Inflammatory macrophage treated with lipopolysaccharide for 1 hour (primary cell): ENCODE measurements around the gene OSBPL6.
"Not testable (repeated sequence)": the region's sequence is repeated elsewhere in the genome, so short reads cannot be mapped to it uniquely, and the experiment has no call there.

ENCODE experiments used
- DNase-seq, 2 donors: peaks; one replicate each; pipeline ENCODE4 v3.0.0-alpha.2; 2020 to 2022

The OSBPL6 gene

DNA sequence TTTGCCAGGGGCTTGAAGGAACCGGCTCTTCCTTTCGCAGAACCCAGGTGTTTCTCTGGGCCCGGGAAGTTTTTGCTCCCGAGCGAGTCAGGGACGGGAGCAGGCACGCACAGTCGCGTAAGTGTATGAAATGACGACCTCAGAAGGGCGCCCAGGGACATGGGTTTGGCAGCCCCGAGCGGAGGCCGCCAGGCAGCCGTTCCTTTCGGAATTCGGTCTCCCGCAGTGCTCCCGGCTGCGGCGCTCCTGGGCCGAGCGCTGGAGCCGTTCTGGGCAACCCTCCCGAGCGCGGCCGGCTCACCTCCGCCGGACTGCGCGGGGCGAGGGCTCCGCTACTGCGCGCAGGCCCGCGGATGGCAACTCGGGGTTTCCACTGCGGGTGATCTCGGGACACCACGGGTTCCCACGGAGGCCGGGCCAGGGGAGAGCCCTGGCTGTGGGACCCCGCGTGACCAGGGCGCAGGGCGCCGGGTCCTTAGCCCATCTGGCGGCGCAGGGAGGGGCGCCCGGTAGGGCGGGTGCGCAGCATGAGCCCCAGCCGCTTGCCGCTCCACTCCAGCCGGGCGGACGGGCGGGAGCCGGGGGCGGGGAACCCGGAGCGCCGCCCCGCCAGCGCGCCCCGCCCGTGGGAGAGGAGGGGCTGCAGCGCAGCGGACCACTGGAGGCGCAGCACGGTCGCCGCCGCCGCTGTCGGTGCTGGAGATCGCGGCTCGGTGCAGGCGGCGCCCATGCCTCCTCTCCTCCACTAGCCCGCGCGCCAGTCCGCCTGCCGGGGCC is at the start of gene OSBPL6:
Gene OSBPL6 (plus strand): TSS at position 690 of the 777 bp plus-strand sequence. CDS start 111,673 bp downstream, outside the sequence.
- peak; percentile 40 to 41 for DNase-seq

DNA sequence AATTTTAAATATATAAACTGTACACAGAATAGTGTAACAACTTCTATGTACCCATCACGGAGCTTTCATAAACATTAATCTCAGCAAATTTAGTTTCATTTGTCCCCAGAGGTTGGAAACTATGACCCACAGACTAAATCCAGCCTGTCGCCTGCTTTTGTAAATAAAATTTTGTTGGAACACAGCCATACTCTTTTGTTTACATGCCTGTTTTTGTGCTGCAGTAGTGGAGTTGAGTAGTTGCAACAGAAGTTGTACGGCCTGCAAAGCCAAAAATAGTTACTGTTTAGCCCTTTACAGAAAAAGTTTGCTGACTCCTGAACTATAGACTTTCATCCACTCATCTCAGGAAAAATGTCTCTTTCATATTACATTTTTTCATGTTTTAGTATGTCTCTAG is 42.3 kb upstream of the OSBPL6 start:
- no peak for DNase-seq

DNA sequence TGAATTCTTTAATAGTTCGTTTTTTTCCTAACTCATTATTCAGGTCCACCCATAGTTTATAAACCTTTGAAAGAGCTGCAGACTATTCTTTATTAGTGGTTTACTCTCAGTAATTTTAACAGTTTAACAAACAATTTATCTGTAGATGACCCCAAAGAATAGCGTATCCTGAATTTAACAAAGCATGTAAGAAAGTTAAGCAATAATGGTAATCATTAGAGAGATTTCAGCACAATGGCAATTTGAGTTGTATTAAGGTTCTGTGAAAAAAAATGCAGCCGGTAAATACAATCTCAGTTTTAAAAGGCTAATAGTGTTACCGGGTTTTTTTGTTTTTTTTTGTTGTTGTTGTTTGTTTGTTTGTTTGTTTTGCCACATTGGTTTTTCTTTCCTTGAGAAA is 41.8 kb upstream of the OSBPL6 start:
- DNase-seq, result no peak

DNA sequence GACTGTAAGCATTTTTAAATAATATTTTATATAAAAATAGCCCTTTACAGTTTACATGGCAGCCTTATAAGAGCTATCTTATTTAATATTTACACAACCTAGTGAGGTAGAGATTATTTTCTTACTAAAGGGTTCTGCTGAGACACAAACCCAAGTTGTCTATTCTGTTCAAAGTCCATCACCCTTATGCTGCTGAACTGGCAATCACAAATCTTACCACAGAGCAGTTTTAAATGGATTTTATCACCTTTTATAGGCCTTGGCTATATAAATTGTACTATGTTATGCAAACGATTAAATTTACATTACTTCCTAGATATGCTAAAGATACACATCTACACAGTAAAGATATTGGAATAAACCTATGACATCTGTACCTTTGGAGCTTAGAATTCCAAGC is 41.3 kb upstream of the OSBPL6 start:
- no peak for DNase-seq

DNA sequence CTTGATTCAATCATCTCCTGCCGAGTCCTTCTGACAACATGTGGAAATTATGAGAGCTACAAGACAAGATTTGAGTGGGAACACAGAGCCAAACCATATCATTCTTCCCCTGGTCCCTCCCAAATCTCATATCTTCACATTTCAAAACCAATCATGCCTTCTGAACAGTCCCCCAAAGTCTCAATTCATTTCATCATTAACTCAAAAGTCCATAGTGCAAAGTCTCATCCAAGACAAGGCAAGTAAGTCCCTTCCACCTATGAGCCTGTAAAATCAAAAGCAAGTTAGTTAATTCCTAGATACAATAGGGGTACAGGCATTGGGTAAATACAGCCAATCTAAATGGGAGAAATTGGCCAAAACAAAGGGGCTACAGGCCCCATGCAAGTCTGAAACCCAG is 40.4 kb upstream of the OSBPL6 start:
- DNase-seq, result not testable (repeated sequence)

DNA sequence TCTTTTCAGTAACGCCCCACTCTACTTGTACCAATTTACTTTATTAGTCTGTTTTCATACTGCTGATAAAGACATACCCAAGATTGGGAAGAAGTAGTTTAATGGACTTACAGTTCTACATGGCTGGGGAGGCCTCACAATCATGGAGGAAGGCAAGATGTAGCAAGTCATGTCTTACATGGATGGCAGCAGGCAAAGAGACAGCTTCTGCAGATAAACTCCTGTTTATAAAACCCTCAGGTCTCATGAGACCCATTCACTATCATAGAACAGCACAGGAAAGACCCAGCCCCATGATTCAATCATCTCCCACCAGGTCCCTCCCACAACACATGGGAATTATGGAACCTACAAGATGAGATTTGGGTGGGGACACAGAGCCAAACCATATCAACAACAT is 38.8 kb upstream of the OSBPL6 start:
- DNase-seq, result no peak

DNA sequence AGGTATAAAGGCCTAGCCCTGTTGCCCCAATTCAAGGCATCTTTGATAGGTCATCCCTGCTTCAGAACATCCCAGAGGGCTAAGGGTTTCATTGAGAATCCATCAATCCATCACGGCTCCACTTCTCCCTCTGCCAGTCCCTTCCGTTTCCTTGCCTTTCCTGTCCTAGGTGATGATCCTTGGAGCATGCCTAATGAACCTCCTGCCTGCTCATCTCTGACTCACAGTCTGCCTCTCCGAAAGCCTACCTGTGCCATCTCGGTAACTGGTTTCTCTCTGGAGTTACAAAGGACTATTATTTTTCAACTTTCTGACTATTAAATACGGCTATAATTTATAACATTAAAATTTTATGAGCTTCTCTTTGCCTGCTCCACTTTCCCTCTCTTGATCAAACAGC is 36.7 kb upstream of the OSBPL6 start:
- no peak for DNase-seq

DNA sequence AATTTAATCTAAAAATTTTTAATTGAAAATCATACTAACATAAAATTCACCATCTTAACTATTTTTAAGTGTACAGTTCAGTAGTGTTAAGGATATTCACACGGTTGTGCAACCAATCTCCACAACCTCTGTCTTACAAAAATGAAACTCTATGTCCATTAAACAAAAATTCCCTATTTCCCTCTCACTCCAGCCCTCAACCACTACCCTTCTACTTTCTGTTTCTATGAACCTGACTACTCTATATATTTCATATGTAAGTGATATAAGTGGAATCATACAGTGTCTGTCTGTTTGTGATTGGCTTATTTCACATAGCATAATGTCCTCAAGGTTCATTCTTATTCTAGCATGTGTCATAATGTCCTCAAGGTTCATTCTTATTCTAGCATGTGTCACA is 34.3 kb upstream of the OSBPL6 start:
- peak; percentile 2 to 7 for DNase-seq

DNA sequence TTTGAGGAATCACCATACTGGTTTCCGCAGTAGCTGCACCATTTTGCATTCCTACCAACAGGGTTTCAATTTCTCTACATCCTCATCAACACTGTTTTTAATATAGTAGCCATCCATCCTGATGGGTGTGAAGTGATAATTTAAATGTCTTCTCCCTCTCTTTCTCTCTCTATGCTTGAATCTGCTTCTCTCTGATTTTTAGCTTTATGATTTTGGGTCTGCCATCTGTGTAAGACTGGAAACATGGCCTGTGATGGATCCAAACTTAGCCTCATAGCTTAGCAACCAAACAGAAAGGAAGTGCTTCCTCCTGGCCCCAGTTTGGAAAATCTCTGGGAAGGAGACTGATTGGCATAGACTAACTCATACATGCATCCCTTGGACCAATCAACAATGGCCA is 33.7 kb upstream of the OSBPL6 start:
- DNase-seq, result no peak

DNA sequence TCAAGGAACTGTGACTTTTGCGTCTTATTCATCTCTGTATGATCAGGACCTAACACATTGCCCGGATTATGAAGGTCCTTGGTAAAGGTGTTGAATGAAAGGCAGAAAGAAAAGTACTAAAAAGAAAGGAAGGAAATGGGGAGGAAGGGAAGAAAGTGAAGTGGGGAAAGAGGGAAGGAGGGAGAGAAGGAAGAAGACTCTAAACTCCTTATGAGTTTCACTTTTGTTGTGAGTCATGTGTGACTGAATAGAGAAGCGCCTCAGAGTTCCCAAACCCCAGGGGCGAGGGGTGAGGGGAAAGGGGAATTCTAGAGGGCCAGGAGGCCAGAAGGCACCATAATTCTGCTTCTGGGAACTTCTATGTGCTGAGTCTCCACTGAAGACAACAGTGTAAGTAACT is 30.9 kb upstream of the OSBPL6 start:
- DNase-seq, result peak; percentile 15 to 23

DNA sequence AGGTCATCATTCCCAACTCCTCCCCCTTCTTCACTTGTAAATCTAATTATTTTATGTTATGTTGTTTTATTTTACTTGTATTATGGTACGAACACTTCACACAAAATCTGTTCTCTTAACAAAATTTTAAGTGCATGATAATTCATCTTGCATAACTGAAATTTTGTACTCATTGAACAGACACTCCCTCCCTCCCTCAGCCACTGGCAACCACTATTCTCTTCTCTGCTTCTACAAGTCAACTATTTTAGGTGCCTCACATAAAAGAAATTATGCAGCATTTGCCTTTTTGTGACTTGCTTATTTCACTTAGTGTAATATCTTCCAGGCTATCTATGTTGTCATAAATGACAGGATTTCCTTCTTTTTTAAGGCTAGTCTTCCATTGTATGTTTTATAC is 30.4 kb upstream of the OSBPL6 start:
- DNase-seq, result no peak

DNA sequence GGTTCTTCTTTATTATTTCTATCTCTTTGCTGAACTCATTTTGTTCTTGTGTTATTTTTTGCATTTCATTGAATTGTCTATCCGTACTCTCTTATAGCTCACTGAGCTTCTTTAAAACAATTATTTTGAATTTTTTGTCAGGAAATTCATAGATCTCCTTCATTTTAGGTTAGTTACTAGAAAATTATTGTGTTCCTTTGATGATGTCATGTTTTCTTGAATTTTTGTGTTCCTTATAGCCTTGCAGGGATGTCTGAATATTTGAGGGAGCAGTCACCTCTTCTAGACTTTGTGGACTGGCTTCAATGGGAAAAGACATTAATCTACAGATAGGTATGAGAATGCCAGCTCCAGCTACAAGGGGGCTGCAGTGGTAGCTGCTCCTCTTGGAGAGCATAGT is 20.7 kb upstream of the OSBPL6 start:
- DNase-seq, result no peak

DNA sequence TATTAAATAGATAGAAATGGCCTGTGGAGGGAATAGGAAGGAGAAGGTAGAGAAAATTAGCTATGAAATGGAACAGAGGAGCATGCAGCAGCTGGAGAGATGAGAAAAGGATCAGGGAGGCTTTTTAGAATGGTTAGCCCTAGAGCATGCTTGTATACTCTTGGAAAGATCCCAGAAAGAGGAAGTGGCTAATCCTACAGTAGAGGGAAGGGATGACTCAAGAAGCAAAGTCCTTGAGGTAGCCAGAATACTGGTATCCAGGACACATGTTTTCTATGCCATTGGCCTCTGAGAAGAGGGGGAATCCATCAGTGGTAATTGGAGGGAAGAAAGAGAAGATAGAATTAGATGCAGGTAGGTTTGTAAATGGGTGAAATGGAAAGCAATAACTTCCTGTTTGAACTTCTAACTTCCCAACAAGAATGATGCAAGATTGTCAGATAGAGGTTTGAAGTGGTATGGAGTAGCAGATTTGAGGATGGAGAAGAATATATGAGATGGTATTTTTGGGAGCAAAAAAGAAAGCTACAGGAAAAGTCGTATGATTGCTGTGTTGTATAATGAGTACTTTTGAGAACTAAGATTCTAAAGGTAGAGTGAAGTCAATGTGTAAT is 17.1 kb upstream of the OSBPL6 start:
- DNase-seq, result peak; percentile 8 to 12

DNA sequence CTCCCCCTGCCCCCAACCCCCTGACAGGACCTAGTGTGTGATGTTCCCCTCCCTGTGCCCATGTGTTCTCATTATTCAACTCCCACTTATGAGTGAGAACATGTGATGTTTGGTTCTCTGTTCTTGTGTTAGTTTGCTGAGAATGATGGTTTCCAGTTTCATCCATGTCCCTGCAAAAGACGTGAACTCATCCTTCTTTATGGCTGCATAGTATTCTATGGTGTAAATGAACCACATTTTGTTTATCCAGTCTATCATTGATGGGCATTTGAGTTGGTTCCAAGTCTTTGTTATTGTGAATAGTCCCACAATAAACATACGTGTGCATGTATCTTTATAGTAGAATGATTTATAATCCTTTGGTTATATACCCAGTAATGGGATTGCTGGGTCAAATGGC is 13.7 kb upstream of the OSBPL6 start:
- DNase-seq, result not testable (repeated sequence)

DNA sequence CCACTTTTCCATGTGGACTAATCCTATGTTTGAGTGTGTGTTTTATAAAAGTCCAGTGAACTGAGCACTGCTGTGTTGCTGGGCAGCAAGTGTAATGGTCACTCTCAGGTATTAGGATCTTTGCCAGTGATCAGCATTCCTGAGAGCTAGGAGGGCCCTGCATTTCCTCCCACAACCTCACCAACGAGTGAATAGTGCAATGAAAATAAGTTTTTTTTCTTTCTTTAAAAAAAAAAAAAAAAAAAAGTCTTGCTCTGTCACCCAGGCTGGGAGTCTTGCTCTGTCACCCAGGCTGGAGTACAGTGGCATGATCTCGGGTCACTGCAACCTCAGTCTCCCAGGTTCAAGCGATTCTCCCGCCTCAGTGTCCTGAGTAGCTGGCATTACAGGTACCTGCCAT is 6.5 kb upstream of the OSBPL6 start:
- DNase-seq, result no peak

DNA sequence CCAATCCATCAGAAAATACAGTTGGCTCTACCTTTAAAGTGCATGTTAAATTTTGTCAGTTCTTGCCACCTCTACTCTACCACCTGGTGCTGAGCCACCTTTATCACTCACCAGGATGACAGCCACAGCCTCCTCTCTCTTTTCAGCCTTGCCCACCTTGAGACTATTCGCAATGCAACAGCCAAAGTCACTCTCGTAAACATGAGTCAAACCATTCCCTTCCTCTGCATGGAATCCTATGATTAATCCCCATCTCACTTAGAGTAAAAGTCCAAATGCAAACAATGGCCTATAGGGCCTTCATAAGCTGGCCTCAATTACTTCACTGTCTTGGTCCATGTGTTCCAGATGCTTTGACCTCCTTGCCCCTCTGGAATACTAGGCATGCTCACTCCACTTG is 5.8 kb upstream of the OSBPL6 start:
- no peak for DNase-seq

DNA sequence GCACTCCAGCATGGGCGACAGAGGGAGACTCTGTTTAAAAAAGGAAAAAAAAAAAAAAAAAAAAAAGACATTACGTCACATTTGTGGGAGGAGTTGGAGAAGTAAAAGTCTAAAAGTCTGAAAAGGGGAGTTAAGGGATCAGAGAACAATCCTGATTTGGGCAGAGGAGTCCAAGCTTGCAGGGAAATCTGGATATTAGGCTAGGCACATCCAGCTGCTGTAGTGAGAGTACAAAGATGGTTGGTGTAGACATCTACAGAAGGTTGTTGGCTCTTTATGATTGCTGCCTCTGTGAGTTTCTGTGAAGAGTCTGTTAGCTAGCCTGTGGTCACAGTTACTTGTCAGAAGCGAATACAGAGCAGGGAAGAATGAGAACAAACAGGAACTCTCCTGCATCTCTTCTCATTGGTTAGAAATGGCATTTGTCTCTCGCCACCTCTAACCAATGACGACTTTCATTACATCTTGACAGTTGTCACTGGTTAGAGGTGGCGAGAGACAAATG is 3.3 kb upstream of the OSBPL6 start:
- peak; percentile 22 to 48 for DNase-seq

DNA sequence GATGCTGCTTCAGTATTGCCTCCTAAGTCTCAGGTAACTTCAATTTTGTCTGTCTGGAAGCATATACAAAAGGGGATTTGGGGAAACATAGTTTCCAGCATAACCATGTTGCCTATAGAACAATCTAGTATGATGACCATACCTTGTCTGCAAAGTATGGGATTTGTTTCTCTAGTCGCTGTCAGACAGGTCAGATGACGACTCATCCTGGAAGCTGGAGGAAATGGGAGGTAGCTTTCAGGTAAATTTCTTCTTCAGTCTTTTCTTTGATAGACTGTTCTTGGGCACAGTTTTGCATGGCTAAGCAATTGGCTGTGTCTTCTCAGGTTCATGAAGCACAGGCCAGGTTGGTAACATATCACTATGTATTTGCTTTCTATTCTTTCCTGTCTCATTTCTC is 2.8 kb upstream of the OSBPL6 start:
- DNase-seq, result no peak

DNA sequence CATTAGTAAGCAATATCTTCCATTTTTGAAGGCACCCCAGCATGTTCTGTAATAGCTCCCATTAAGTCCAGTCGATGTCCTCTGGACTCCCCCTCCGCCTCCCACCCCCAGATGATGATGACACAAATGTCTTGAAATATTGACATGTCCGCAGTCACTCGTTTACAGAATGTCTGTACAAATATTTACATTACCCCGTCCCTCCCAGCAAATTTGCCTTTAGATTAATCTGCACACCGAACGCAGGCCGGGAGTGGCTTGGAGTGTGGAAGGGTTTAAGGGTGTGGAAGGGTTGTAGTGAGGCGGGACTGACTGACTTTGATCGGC is 853 bp upstream of the OSBPL6 start:
- DNase-seq, result peak in 1 of 2 donors; percentile 25

DNA sequence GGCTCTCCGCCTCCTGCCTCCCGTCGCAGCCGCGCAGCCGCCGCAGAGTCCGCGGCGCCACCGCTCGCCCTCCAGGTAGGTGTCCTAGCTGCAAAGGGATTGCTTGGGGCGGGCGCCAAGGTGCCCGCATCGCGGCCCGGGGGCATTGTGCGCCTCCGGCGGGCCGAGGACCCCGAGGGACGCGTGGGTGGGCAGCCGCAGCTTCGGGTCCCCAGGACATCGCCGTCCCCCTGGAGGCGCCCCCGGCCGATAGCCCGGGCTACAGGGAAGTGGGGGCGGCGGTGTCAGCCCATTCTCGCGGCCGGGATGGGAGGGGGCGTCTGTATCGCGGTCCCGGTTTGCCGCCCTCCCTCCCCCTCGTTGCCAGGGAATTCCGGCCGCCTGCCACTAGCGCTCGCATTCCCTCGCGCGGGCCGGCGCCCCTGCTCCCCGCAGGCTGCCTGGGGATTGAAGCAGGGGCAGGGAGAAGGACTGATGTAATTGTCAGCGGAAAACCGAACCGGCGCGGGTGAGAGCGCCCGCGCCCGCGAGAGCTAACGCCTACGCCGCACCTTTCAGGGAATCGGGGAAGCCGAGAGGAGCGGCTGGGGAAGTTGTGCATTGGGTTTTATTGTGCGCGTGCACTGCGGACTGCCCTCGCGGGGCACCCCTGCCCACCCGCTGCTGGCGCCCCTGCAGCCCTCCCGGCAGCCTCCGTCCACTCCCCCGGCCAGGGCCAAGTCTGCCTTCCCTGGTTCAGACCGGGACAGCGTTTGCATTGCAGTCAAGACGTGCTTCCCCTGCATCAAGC is 483 bp downstream of the OSBPL6 start:
- peak in 1 of 2 donors; percentile 23 for DNase-seq

DNA sequence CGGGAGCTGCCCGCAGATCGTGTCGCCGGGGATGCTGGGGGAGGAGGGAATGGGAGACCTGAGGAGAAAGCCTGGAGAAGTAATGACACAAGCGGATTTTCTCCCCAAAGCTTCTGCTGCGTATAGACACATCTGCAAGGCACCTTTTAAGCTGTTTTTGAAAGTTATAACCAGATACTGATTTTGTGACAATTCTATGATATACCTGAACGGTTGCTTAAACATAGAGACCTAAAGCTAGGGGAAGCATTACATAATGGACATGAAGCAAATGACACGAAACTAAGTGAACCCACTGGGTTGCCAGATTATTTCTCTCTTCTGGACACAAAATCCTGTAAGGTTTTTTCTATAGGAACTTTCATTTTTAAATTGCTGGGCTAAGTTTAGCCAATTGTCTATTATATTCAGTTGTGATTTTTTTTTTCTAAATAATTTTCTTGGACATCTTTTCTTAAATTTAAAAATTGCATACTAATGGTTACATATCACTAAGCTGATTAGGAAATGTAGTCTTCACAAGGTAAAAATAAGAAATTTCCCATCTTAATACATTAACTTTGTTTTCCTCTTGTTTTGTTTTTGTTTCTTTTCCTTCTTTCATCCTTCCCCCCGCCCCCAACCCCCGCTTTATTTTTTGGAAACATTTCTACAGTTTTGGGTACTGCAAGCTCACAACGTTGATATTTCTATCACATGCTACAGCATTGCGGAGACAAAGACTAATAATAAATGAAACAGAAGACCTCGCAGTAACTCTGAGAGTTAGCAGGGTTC is 1.3 kb downstream of the OSBPL6 start:
- DNase-seq, result no peak

DNA sequence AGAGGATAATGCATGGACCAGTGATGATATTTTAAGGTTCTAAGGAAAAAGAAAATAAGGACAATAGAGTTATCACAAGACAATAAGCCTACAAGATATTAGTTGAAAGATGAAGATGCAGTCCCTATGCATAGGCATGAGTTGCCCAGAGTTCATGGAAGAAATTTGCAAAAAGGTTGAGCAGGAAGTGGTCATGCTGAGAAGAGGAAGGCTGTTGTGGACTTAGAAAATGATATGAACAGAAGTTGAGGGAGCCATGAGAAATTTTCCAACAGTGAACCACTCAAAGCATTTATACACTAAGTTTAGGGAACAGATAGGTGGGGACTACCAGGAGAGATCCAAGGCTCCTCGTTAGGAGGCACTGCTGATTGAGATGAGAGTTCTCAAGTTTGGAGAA is 3.5 kb downstream of the OSBPL6 start:
- no peak for DNase-seq

DNA sequence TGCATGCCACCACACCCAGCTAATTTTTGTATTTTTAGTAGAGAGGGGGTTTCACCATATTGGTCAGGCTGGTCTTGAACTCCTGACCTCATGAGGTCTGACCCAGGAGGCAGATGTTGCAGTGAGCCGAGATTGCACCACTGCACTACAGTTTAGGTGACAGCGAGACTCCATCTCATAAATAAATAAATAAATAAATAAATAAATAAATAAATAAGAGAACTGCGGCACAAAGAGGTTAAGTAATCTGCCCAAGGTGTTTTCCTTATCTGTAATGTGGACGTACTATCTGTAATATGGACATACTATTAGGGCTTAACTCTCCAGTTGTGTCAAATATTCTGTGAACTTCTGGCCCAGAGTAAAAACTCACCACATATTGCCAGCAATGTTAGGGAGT is 4.1 kb downstream of the OSBPL6 start:
- not testable (repeated sequence) for DNase-seq
